OCI-LY1 (cell line): ENCODE results near the gene ZNF738.
A peak's percentile ranks its signal among the peaks of the same experiment; 100 is the strongest.

Experiments
- H2AFZ ChIP-seq: fragments of 200-600 bp; sonication (generic), shearing (Covaris generic); 2 replicates; pipeline ENCODE4 v1.6.0; 2014; ENCODE audit warnings: antibody characterized with exemption, mild to moderate bottlenecking, low read length
- H3F3A ChIP-seq: fragments of 200-600 bp; sonication (generic), shearing (Covaris generic); 2 replicates; pipeline ENCODE4 v1.6.0; 2014; ENCODE audit warnings: mild to moderate bottlenecking, antibody characterized with exemption, low read length, moderate library complexity; ENCODE audit not compliant: insufficient read depth
- H3K27ac ChIP-seq: fragments of 200-600 bp; sonication (generic); 2 replicates; pipeline ENCODE4 v1.5.1; 2014; ENCODE audit warnings: low read length, mixed run types, mild to moderate bottlenecking, low read depth; ENCODE audit not compliant: poor library complexity, severe bottlenecking
- H3K27me3 ChIP-seq: fragments of 200-600 bp; sonication (generic); 2 replicates; pipeline ENCODE4 v1.6.0; 2014; ENCODE audit warnings: antibody characterized with exemption, mild to moderate bottlenecking, low read length, moderate library complexity; ENCODE audit not compliant: insufficient read depth
- H3K36me3 ChIP-seq: fragments of 200-600 bp; sonication (generic); 2 replicates; pipeline ENCODE4 v1.6.1; 2014; ENCODE audit warnings: mild to moderate bottlenecking, antibody characterized with exemption, low read length, moderate library complexity, mixed read lengths; ENCODE audit not compliant: insufficient read depth
- H3K4me1 ChIP-seq: fragments of 200-600 bp; sonication (generic); 2 replicates; pipeline ENCODE4 v1.5.1; 2014; ENCODE audit warnings: mild to moderate bottlenecking, low read length, moderate library complexity; ENCODE audit not compliant: insufficient read depth, severe bottlenecking
- H3K4me2 ChIP-seq: fragments of 200-600 bp; sonication (generic), shearing (Covaris generic); 2 replicates; pipeline ENCODE4 v1.6.1; 2014; ENCODE audit warnings: low read length
- H3K4me3 ChIP-seq: fragments of 200-600 bp; sonication (generic); 2 replicates; pipeline ENCODE4 v1.5.1; 2014; ENCODE audit warnings: low read length, low read depth, mild to moderate bottlenecking, mixed read lengths; ENCODE audit not compliant: poor library complexity, severe bottlenecking
- H3K79me2 ChIP-seq: fragments of 200-600 bp; shearing (Covaris generic); 2 replicates; pipeline ENCODE4 v1.6.1; 2016; ENCODE audit warnings: mixed run types, low read length, mixed read lengths; ENCODE audit not compliant: insufficient read depth
- H3K9ac ChIP-seq: fragments of 200-600 bp; sonication (generic), shearing (Covaris generic); 2 replicates; pipeline ENCODE4 v1.6.1; 2014; ENCODE audit warnings: mild to moderate bottlenecking, low read length, mixed read lengths
- H3K9me2 ChIP-seq: fragments of 200-600 bp; sonication (generic), shearing (Covaris generic); 2 replicates; pipeline ENCODE4 v1.6.1; 2014; ENCODE audit warnings: low read depth, mild to moderate bottlenecking, low read length, mixed read lengths
- H3K9me3 ChIP-seq: fragments of 200-600 bp; shearing (Covaris generic); 2 replicates; pipeline ENCODE4 v1.6.1; 2014; ENCODE audit warnings: low read length, mixed read lengths
- H4K20me1 ChIP-seq: fragments of 200-600 bp; sonication (generic), shearing (Covaris generic); 2 replicates; pipeline ENCODE4 v1.6.0; 2016; ENCODE audit warnings: mild to moderate bottlenecking, low read length; ENCODE audit not compliant: insufficient read depth
- CTCF ChIP-seq: fragments of 200-600 bp; sonication (generic), shearing (Covaris generic); IDR thresholded peaks from 2 replicates; pipeline ENCODE4 v1.5.1; 2017; ENCODE audit warnings: mild to moderate bottlenecking, antibody characterized with exemption, low read length, moderate library complexity, mixed read lengths
- EZH2 ChIP-seq: fragments of 200-600 bp; sonication (generic), shearing (Covaris generic); IDR thresholded peaks from 2 replicates; pipeline ENCODE4 v1.8.0; 2017; ENCODE audit warnings: borderline replicate concordance, mixed run types, mild to moderate bottlenecking, antibody characterized with exemption, low read length, moderate library complexity, mixed read lengths

The ZNF738 gene

GRCh38 chr19:21396893-21397572, 38.2 kb downstream of the ZNF738 start, which contains the start of gene ZNF493:
Gene ZNF493, plus strand, starts transcription at chr19:21397133. Its CDS starts 105 bp downstream, at chr19:21397238.
- peak within 1 kb of the TSS; percentile 27 for H2AFZ ChIP-seq
- peak within 1 kb of the TSS; percentile 68 for H3K4me2 ChIP-seq
- peak within 1 kb of the TSS; percentile 1 for H3K27ac ChIP-seq
- peaks cover 10% of the 10 kb centered on the region for H3K4me1 ChIP-seq
- peaks cover 12% of the 10 kb centered on the region for H3K79me2 ChIP-seq
- no peaks in the 10 kb centered on the region for H3F3A ChIP-seq
- H3K4me3 ChIP-seq: peak within 1 kb of the TSS; percentile 69
- no peak for TF ChIP-seq CTCF
- TF ChIP-seq EZH2: no peak
- peaks cover 11% of the 10 kb centered on the region for H3K9me3 ChIP-seq
- H3K9ac ChIP-seq: peak within 1 kb of the TSS; percentile 66
- H3K27me3 ChIP-seq: no peaks in the 10 kb centered on the region
- no peaks in the 10 kb centered on the region for H3K9me2 ChIP-seq
- H3K36me3 ChIP-seq: peaks cover 32% of the 10 kb centered on the region
- no peaks in the 10 kb centered on the region for H4K20me1 ChIP-seq

- Histone ChIP-seq H3K4me1 (peaks cover 10% of the 10 kb centered on the region), H3K9me2 (no peaks in the 10 kb centered on the region), H3K27ac (no peak overlapping the region), H4K20me1 (no peaks in the 10 kb centered on the region), H3K9me3 (peaks cover 23% of the 10 kb centered on the region), H3K79me2 (peaks cover 12% of the 10 kb centered on the region), H3K4me3 (no peak overlapping the region), H3F3A (no peaks in the 10 kb centered on the region), H3K4me2 (no peak overlapping the region), H3K9ac (no peak overlapping the region), H3K36me3 (peaks cover 50% of the 10 kb centered on the region), H3K27me3 (no peaks in the 10 kb centered on the region), H2AFZ (no peak overlapping the region)
- TF ChIP-seq CTCF: no peak
- TF ChIP-seq EZH2: no peak
Measured at GRCh38 chr19:21398851-21399250, 40.1 kb downstream of the ZNF738 start.

- Histone ChIP-seq H3K27ac (no peak overlapping the region), H3K9ac (no peak overlapping the region), H3K4me1 (peaks cover 10% of the 10 kb centered on the region), H3K4me2 (no peak overlapping the region), H2AFZ (no peak overlapping the region), H3K27me3 (no peaks in the 10 kb centered on the region), H3K9me3 (peaks cover 29% of the 10 kb centered on the region), H3K4me3 (no peak overlapping the region), H3K9me2 (no peaks in the 10 kb centered on the region), H3F3A (no peaks in the 10 kb centered on the region), H3K79me2 (peaks cover 10% of the 10 kb centered on the region), H3K36me3 (peaks cover 81% of the 10 kb centered on the region), H4K20me1 (no peaks in the 10 kb centered on the region)
- TF ChIP-seq CTCF (no peak), EZH2 (no peak)
Measured at GRCh38 chr19:21402303-21402985, 43.6 kb downstream of the ZNF738 start.
